GM18867 (cell line): Measurements from ENCODE around the gene MYH4.

ENCODE experiments used
- ATAC-seq: cut with Tn5 transposase; IDR thresholded peaks from one replicate; pipeline ENCODE4 v1.9.1; 2021; ENCODE audit warnings: mild to moderate bottlenecking, moderate library complexity; ENCODE audit not compliant: unreplicated experiment

MYH4 gene

DNA sequence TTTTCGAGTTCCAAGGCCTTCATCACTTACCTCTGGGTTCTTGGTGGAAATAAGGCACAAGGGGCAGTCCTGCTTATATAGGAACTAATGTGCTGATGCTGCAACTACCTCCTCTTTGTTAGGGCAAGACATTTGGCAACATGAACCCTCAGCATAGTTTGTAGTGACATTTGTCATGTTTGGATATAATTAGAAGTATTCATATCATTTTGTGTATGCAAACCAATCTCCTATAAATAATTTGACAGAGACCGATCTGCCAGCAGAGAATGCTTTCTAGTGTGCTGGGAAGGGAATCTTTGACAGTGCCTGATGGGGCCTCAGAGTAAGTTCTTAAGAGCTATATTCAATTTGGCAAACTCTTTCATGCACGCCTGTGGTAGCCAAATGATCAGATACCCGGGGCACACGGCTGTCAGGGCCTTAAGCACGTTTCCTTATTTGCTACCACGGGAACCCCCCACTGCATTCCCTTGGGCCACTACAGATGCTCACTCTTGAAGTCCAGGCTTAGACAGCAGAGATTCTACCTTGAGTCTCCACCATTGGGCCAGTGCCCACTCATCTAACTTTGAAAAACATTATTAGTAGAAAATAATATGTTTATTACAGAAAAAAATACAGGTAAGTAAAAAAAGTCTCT, 47.3 kb downstream of the MYH4 start, which contains the start of gene MYH8:
TSS of gene MYH8 (minus strand) at position 51 of the 643 bp plus-strand sequence. CDS start 1,723 bp downstream, outside the sequence.
- ATAC-seq, result no peak

DNA sequence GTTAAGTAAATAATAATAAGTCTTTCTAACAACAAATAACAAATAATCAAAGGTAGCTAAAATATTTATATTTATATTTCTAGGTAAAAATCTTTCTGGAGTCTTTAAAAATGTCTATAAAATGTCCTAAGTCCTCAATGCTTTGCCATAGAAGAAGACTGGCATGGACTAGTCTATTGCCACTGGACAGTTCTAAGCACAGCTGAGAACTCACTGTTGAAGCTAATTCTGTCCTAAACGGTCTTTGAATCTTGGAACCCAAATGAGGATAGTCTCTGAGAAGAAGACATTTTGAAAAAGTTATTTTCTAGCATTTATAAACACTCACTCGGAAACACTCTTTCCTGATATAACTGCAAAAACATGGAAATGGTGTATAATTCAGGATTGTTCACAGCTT, 48.1 kb downstream of the MYH4 start:
- no peak for ATAC-seq

DNA sequence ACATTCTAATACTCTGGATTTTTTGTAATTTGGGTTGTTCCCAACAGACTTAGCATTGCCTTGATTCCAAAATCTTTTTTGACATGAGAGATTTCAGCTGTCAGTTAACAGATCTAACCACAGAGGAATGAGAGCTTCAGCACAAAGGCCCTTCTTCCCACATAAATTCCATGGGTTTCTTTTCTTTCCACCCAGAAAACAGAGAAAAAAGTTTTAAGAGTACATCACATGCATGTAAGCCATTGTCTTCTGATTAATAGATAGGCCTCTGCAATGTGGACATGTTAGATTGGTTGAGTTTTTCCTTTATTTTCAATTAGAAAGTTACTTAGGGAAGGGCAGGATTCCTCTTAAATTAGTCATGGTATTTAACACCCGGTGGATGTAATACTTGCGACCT, 48.5 kb downstream of the MYH4 start:
- ATAC-seq, result no peak

DNA sequence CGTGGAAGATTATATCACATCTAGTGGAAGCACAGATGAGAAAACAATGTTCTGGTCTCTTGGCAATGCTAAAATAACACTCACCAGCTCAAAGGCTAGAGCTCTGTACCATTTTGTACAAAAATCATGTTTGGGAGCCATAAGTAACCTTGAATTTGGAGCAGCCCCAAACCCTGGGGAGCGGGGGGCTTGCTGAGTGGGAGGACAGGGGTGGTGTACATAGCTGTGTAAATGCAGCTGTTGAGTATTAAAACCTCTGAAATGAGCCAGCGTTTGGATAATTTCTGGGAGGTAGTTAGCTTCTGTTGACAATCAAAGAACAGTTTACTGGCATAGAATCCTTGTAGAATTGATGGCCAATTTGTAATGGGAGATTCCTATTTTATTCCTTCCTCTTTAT, 51.9 kb downstream of the MYH4 start:
- ATAC-seq, result no peak

DNA sequence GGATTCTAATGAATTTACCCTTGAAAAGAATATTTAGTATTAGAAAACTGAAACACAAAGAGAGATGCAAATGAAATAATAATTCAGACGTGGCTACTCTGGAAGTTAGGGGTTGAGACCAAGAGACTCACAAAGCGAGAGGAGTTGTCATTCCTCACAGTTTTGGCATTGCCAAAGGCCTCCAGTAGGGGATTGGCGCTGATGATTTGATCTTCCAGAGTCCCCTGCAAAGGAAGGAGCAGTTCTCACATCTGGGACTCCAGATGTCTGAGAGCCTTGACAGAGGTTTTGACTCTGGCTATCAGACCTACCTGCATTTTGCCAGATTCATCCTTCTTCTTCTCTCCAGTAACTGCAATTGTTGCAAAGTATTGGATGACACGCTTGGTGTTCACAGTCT, 54.2 kb downstream of the MYH4 start:
- no peak for ATAC-seq

DNA sequence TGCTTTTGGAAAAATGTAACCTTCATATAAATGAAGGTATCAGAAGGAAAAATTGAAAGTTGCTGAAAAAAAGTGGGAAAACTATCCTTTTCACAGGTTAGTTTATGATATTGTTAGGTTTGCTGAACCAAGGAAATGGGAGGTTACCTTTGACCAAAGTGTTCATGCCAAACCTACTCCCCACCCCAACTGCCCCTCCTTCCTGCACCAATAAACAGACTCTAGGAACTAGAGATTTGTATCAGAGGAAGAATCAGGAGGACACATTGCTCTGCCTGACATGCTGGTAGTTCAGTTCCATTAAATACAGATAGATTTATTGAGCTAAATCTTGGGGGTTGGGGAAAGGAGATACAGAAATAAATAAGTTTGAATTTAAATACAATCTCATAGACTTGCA, 65.8 kb downstream of the MYH4 start:
- no peak for ATAC-seq

DNA sequence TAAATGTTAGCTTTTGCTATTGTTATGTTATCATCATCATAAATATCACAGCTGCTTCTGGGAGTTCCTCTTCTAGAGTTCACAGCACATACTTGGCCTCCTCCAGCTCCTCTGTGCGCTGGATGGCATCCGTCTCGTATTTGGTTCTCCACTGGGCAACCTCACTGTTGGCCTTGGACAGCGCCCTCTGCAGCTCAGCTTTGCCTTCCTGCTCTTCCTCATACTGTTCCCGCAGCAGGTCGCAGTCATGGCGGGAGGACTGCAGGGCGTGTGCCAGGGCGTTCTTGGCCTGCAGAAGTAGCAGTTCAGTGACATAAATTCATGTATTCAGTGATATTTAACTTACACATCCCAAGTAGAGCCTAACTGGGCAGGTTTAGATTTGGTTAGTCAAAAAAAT, 71.0 kb downstream of the MYH4 start:
- ATAC-seq, result no peak

DNA sequence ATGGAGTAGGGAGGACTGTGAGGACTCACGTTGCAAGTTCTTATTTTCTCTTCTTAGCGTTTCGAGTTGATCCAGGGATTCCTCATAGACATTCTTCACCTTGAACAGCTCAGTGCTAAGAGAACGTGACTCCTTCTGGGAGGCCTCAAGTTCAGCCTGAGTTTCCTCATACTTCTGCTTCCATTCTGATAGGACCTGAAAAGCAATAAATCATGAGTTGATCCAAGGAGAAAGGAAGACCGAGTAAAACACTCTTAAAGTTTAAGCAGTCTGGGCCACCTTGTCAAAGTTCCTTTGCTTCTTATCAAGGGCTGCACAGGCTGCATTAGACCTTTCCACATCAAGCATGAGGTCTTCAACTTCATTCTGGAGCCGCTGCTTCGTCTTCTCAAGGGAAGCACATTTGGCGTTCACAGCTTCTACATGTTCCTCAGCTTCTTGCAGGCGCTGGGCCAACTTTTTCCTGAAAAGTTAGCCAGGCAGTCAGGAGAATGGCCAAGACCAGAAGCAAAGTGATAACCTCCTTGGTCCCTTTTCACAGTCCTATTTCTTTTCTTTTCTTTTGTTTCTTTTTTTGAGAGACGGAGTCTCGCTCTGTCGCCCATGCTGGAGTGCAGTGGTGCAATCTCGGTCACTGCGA, 72.7 kb downstream of the MYH4 start:
- ATAC-seq, result no peak

DNA sequence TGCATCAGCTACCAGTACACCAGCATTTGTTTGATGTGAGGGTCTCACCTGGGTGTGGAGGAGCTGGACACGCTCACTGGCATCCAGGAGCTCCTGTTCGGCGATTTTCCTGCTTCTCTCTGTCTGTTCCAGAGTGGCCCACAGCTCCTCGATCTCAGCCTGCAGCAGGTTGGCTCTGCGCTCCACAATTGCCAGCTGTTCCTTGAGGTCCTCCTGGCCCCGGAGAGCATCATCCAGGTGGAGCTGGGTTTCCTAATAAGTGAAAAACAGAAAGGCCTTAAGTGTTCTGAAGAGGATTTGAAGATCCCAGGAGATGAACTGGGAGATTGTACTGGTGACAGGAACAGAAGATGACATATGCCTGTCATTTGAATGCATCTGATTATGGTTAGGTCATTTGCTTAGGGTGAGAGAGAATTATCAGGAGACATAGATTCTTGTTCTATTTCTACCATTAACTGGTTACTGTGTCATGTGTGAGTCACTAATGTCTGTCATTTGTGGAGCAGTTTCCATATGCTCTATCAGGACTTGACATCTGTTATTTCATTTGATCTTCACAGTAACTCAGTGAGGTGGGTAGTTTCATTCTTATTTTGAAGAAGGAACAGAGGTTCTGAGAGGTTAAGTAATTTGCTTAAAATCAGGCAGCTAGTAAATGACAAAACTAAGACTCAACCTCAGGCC, 75.0 kb downstream of the MYH4 start:
- ATAC-seq, result no peak
